Keratinocyte (primary cell): ENCODE data around the gene DNAJA4.

Source experiments
- CTCF ChIP-seq, 3 experiments: IDR thresholded peaks in 1 of 3; conservative IDR thresholded peaks in 1 of 3; optimal IDR thresholded peaks in 1 of 3; 2 replicates in 2 of 3; 3 replicates in 1 of 3; pipeline versions ENCODE3 to v1.5.1; 2011; ENCODE audit warnings: low read length in 3 of 3, mild to moderate bottlenecking in 3 of 3, moderate library complexity in 2 of 3, control low read depth in 1 of 3, inconsistent platforms in 1 of 3; ENCODE audit not compliant: insufficient read depth in 2 of 3; ENCODE audit errors: extremely low read depth in 1 of 3
- EZH2 ChIP-seq: IDR thresholded peaks from one replicate; pipeline ENCODE4 v1.6.1; 2012; ENCODE audit warnings: inconsistent platforms, mild to moderate bottlenecking, low read length, moderate library complexity

- TF ChIP-seq CTCF (optimal IDR thresholded peaks at IDR 0.05 in 1 of 3, IDR thresholded peaks at IDR 0.05 in 1 of 3, conservative IDR thresholded peaks at IDR 0.05 in 1 of 3; ENCODE audit: extremely low read depth in 1 of 3, insufficient read depth in 2 of 3, low read length in 3 of 3) = no peak
- TF ChIP-seq EZH2 = no peak
These were observed 31.4 kb upstream of the DNAJA4 start for GRCh38 chr15:78232951-78233350.
